ENCODE results near the gene HBE1. TPM values are rescaled to one million over a fixed set of nuclear protein-coding genes. Genes with fewer than 3 reads are reported as not detected.

HBE1 gene
- total and polyA plus RNA-seq, 9 donors, result 0.38 to 2.2 (median 0.62) TPM; not detected in 5

DNA sequence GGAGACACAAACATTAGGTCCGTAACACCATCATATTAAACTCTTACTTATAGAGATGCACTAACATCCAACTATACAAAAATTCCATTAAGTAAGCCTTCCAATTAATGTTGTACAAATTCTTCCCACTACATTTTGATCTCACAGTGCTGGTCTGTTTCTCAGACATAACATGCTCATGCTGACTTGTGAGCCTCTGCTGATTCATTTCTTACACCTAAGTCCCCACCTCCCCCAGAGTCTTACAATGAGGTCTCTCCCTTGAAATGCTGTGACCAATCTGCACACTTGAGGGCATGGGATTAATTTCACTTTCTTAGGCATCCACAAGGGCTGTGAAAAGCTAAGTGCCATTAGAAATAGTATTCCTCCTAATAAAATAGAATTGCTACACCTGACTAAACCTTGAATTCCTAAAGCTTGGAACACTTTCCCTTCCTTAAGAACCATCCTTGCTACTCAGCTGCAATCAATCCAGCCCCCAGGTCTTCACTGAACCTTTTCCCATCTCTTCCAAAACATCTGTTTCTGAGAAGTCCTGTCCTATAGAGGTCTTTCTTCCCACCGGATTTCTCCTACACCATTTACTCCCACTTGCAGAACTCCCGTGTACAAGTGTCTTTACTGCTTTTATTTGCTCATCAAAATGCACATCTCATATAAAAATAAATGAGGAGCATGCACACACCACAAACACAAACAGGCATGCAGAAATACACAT, 22.1 kb downstream of the HBE1 start:
- H3K36me3 ChIP-seq, result no peaks in the 10 kb centered on the region
- TF ChIP-seq, protein P1, sequence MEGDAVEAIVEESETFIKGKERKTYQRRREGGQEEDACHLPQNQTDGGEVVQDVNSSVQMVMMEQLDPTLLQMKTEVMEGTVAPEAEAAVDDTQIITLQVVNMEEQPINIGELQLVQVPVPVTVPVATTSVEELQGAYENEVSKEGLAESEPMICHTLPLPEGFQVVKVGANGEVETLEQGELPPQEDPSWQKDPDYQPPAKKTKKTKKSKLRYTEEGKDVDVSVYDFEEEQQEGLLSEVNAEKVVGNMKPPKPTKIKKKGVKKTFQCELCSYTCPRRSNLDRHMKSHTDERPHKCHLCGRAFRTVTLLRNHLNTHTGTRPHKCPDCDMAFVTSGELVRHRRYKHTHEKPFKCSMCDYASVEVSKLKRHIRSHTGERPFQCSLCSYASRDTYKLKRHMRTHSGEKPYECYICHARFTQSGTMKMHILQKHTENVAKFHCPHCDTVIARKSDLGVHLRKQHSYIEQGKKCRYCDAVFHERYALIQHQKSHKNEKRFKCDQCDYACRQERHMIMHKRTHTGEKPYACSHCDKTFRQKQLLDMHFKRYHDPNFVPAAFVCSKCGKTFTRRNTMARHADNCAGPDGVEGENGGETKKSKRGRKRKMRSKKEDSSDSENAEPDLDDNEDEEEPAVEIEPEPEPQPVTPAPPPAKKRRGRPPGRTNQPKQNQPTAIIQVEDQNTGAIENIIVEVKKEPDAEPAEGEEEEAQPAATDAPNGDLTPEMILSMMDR (IDR thresholded peaks at IDR 0.05), result no peak
- no peak for TF ChIP-seq POLR2A (IDR thresholded peaks at IDR 0.05)
- no peak for TF ChIP-seq EP300 (IDR thresholded peaks at IDR 0.05)
- DNase-seq, result no peak
- H3K27ac ChIP-seq, result no peak overlapping the region
- no peak overlapping the region for H3K4me3 ChIP-seq
- no peaks in the 10 kb centered on the region for H3K4me1 ChIP-seq (ENCODE audit: insufficient read depth)
- whole genome bisulfite sequencing, 3 donors, result 23 to 33% (median 29%) methylated on average over 3 of the region's 3 CpGs
- intact Hi-C loops (cut with DNase I), result no loop called here
- H3K9me3 ChIP-seq, result no peaks in the 10 kb centered on the region
- no peaks in the 10 kb centered on the region for H3K27me3 ChIP-seq

DNA sequence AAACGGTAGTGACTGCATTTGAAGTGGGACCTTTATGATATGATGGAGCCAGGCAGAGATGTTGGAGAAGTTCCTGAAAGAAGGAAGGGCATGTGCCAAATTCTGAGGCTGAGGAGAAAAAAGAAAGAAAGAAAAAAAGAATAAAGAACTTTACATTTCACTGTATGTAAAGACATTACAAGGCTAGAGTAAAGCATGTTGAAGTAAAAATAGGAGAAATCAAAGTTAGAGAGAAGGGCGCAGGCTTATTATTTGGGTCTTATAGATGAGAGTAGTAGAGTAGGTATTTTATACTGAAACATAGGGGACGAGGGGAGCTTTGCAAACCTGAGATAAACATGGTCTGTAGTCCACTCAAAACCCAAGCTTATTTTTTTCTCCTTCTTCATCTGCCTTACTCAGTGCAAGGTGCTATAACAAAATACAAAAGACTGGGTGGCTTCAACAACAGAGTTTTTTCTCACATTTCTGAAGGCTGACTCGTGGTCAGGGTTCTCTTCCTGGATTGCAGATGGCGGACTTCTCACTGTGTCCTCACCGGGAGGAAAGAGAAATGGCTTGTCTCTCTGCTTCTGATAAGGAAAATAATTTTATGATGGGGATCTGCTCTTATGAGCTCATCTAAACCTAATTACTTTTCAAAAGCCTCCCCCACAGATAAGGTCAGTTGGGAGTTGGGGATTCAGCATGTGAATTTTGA, 22.8 kb downstream of the HBE1 start:
- Histone ChIP-seq H3K27me3 (no peaks in the 10 kb centered on the region), H3K4me3 (no peak overlapping the region), H3K4me1 (ENCODE audit: insufficient read depth) (no peaks in the 10 kb centered on the region), H3K36me3 (no peaks in the 10 kb centered on the region), H3K9me3 (no peaks in the 10 kb centered on the region), H3K27ac (no peak overlapping the region)
- WGBS, 3 donors, result 49 to 62% (median 53%) methylated on average over 6 of the region's 6 CpGs
- DNase-seq, result no peak
- TF ChIP-seq EP300 (IDR thresholded peaks at IDR 0.05), result no peak
- TF ChIP-seq POLR2A (IDR thresholded peaks at IDR 0.05), result no peak
- TF ChIP-seq, protein P1 (IDR thresholded peaks at IDR 0.05), result no peak
- intact Hi-C loops (cut with DNase I), result no loop called here

DNA sequence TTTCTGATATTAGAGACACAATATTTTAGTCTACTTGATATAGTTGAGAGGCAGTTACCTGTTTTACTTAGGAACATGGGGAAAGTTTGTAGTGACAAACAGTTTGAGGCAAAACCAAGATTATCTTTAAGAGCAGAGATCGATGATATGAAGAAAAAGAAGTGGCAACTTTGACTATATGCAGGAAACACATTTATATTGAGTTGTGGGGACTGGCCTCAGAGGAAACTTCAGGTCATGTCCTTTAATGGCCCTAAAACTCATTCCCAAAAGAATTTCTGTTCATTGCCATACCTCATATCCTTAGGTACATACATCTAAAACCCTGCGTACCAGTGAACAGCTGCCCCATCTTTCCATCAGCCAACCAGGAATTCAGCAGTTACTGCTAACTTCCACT, 24.6 kb downstream of the HBE1 start:
- H3K4me1 ChIP-seq (ENCODE audit: insufficient read depth), result no peaks in the 10 kb centered on the region
- TF ChIP-seq EP300 (IDR thresholded peaks at IDR 0.05) (no peak), POLR2A (IDR thresholded peaks at IDR 0.05) (no peak)
- TF ChIP-seq, protein P1 (IDR thresholded peaks at IDR 0.05), result no peak
- no peaks in the 10 kb centered on the region for H3K36me3 ChIP-seq
- H3K27me3 ChIP-seq, result no peaks in the 10 kb centered on the region
- no peak overlapping the region for H3K27ac ChIP-seq
- no peak overlapping the region for H3K4me3 ChIP-seq
- 88 to 95% (median 88%) methylated on average over 2 of the region's 2 CpGs for WGBS, 3 donors
- no peak for DNase-seq
- no peaks in the 10 kb centered on the region for H3K9me3 ChIP-seq
- intact Hi-C loops (cut with DNase I), result no loop called here

DNA sequence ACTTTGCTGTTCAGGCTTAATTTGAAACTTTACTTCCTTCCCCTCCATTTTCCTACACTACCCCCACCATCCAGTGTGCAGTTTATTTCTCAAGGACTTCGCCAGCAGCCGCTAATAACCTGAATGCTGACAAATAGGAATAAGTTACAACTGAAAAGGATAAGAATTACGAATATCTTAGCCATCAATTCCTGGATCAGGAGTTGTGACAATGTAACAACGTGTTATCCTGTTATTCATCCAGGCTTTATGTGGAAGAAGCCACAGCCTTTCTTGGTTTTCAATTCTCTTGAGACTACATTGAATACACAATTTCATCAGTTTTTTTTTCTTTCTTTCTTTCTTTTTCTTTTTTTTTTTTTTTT, 25.9 kb downstream of the HBE1 start:
- no peak overlapping the region for H3K27ac ChIP-seq
- intact Hi-C loops (cut with DNase I), result no loop called here
- H3K36me3 ChIP-seq, result no peaks in the 10 kb centered on the region
- 77 to 85% (median 81%) methylated on average over 4 of the region's 4 CpGs for WGBS, 3 donors
- TF ChIP-seq, protein P1 (IDR thresholded peaks at IDR 0.05), result no peak
- no peak for TF ChIP-seq EP300 (IDR thresholded peaks at IDR 0.05)
- TF ChIP-seq POLR2A (IDR thresholded peaks at IDR 0.05), result no peak
- H3K9me3 ChIP-seq, result no peaks in the 10 kb centered on the region
- no peaks in the 10 kb centered on the region for H3K4me1 ChIP-seq (ENCODE audit: insufficient read depth)
- no peak overlapping the region for H3K4me3 ChIP-seq
- no peak for DNase-seq
- no peaks in the 10 kb centered on the region for H3K27me3 ChIP-seq
